GM21381 (cell line): ENCODE measurements around the gene APBA2.

Experiments used
- ATAC-seq: cut with Tn5 transposase; IDR thresholded peaks from one replicate; pipeline ENCODE4 v1.9.1; 2021; ENCODE audit warnings: mild to moderate bottlenecking, moderate library complexity; ENCODE audit not compliant: unreplicated experiment

Gene APBA2

GRCh38 chr15:28895146-28895545 is 9.4 kb downstream of the APBA2 start:
- ATAC-seq: no peak

- no peak for ATAC-seq
Measured at GRCh38 chr15:28895566-28895965, 9.8 kb downstream of the APBA2 start.

GRCh38 chr15:28896951-28897350 is 11.2 kb downstream of the APBA2 start:
- no peak for ATAC-seq

- no peak for ATAC-seq
Measured at GRCh38 chr15:28897861-28898585, 12.2 kb downstream of the APBA2 start.

GRCh38 chr15:28899061-28899738 is 13.4 kb downstream of the APBA2 start:
- no peak for ATAC-seq

GRCh38 chr15:28900041-28900891 is 14.5 kb downstream of the APBA2 start:
- no peak for ATAC-seq

GRCh38 chr15:28900892-28901586 is 15.3 kb downstream of the APBA2 start:
- ATAC-seq: no peak

- no peak for ATAC-seq
Measured at GRCh38 chr15:28901587-28901980, 15.8 kb downstream of the APBA2 start.

GRCh38 chr15:28901987-28902745 is 16.4 kb downstream of the APBA2 start:
- ATAC-seq: no peak

GRCh38 chr15:28902856-28903255 is 17.1 kb downstream of the APBA2 start:
- no peak for ATAC-seq

- no peak for ATAC-seq
Measured at GRCh38 chr15:28903555-28903954, 17.8 kb downstream of the APBA2 start.

GRCh38 chr15:28904003-28904402 is 18.2 kb downstream of the APBA2 start:
- ATAC-seq: no peak

- ATAC-seq: no peak
Measured at GRCh38 chr15:28904541-28905315, 19.0 kb downstream of the APBA2 start.

GRCh38 chr15:28907338-28907960 is 21.7 kb downstream of the APBA2 start:
- ATAC-seq: no peak

- ATAC-seq: no peak
Measured at GRCh38 chr15:28909958-28910500, 24.3 kb downstream of the APBA2 start.

- ATAC-seq: no peak
Measured at GRCh38 chr15:28911310-28911931, 25.6 kb downstream of the APBA2 start.

GRCh38 chr15:28912422-28912821 is 26.6 kb downstream of the APBA2 start:
- no peak for ATAC-seq

GRCh38 chr15:28913171-28913765 is 27.5 kb downstream of the APBA2 start:
- ATAC-seq: no peak
